NCI-H1930 (cell line): ENCODE measurements around the gene PI4KA.

ENCODE experiments used
- DNase-seq, 2 experiments: peaks; one replicate each; lab custom pipeline; 2025; lab: John Stamatoyannopoulos, UW

The PI4KA gene

GRCh38 chr22:20793748-20794649 lies 64.6 kb downstream of the PI4KA start:
- no peak for DNase-seq

DNA sequence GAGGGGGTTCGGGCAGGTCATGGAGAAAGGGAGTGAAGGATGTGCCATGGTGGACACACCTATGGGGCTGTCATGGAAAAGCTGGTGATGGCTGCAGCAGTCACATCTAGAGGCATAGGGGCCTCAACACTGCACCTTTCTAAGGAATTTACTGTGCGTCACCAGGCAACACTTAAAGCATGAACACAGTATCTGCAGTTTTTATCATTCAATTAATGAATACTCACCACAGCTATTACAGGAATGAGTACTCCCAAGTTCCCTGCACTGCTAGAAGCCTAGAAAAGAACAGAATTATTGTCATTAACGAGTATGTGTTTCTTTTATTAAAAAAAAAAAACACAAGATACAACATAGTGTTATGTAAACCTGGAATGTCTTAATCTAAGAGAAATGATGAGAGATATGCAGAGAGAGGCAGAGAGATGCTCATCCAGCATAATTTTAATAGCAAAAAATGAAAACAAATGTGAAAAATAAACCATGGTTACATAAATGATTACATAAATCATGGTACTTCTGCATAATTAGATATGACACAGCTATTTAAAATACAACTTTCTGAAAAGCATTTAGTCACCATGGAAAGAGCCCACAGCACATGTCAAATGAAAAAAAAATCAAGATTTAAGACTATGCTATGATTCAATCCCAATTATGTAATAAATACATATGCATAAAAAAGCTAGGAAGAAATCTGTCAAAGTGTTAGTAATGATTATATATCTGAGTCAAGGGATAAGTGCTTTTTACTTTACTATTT lies 65.5 kb downstream of the PI4KA start:
- DNase-seq = no peak

- DNase-seq = no peak
Measured at GRCh38 chr22:20792221-20792965, 66.2 kb downstream of the PI4KA start.

DNA sequence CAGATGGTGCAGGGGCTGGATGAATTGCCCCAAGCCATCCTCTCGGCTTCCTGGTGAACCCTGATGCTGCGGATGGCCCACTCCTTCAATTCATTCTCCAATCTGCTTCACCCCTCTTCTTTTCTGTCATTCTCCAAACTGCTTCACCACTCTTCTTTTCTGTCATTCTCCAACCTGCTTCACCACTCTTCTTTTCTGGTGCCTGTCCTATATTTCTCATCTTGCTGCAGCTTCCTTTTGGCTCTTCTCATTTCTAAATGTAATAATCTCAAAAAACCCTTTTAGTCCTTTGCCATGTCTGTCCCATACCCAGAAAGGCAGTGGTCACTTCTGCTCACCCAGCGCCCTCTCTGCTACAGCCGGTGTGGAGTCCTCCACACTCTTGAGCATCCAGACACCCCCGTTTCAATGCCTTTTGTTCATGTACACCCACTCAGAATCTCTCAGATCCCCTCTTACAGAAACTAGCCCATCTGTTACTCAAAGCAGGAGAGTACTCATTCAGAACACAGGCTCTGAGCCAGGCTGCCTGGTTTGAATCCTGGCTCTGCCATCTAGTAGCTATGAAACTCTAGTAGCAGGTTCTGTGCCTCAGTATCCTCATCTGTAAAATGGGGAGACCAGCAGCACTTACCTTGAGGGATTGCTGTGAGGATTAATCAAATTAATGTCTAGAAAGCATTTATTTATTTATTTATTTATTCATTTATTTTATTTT lies 69.8 kb downstream of the PI4KA start:
- DNase-seq = no peak

DNA sequence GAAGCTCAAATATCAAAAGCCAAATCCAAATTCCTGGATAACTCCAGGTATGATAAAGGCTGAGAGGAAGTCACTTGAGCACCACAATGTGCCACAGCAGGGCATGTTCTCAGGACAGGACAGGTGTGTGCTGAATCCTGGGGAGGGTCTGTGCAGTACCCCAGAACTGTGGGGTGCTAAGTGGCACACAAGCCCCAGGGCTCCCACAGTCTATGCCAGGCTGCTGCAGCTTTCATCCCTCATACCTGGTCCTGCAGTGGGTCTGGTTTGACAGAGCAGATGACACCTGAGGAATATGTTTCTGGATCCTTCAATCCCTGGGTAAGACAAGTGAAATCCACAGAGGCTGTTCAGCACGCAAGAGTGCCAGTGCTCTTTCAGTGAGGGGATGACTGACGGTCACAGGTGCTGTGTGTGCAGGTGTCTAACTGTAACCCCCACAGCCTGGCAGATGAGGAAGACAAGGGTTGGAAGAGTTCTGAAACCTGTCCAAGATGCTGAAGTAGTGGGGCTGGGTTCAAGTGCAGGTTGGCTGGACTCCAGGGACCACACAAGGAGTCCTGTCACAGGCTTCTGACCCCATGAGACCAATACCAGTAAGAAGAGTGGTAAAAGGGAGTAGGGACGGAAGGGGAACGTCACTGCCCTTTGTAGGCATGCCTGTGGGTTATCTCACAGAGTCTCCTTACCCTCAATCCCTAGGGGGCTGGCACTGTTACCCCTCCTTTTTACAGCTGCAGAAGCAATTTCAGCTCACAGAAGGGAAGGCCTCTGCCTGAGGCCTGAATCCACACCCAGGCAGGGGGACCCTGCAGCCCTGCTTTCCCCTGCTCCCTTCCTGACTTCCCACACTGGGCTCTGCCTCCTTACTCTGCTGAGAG lies 70.6 kb downstream of the PI4KA start:
- no peak for DNase-seq

GRCh38 chr22:20787223-20787622 lies 71.4 kb downstream of the PI4KA start:
- DNase-seq = no peak

DNA sequence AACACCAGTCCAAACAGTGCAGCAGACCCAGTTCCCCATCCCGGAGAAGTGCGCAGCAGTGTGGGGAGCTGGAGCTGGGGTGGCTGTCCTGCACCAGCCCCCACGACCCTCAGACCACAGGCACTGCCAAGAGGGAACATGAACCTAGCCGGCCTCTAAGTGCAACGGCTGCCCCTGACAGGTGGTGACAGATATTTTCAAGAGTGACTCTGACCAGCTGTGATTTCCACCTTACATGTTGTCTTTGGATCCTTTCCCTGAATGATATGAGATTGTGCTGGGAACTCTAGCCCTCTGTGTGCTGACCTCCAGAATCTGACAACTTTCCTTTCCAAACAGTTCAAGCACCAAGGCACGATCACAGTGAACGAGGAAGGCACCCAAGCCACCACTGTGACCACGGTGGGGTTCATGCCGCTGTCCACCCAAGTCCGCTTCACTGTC lies 72.1 kb downstream of the PI4KA start:
- DNase-seq = no peak

DNA sequence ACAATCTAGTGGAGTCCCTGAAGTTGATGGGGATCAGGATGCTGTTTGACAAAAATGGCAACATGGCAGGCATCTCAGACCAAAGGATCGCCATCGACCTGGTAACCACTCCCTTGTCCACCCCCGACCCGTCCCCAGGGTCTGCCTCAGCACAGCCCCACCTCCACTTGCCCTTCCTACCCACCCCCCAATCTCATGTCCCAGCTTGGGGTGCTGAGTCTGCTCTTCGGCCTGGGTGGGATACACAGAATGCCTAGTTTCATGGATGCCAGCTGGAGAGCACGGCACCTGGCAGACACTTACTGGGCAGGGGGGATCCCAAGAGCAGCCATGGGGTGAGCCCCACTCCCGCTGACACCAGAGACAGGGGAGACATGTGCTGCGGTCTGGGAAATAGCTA lies 72.6 kb downstream of the PI4KA start:
- no peak for DNase-seq

DNA sequence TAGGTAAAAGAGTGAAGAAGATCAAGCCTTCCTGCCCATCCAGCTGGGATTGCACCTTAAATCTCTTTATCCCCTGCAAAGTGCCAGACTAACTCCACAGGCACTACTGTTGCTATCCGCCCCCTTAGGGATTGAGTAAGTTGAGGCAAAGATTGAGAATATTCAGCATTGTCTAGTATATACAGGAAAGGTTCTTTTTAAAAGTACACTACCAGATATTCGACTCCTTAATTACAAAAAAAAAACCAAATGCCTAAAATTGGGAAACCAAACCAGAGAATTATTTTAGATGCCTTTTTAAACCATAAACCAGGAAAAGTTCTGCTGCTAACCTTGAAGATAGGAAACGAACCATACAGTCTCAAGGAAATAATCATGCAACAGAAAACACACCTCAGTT lies 73.2 kb downstream of the PI4KA start:
- no peak for DNase-seq

DNA sequence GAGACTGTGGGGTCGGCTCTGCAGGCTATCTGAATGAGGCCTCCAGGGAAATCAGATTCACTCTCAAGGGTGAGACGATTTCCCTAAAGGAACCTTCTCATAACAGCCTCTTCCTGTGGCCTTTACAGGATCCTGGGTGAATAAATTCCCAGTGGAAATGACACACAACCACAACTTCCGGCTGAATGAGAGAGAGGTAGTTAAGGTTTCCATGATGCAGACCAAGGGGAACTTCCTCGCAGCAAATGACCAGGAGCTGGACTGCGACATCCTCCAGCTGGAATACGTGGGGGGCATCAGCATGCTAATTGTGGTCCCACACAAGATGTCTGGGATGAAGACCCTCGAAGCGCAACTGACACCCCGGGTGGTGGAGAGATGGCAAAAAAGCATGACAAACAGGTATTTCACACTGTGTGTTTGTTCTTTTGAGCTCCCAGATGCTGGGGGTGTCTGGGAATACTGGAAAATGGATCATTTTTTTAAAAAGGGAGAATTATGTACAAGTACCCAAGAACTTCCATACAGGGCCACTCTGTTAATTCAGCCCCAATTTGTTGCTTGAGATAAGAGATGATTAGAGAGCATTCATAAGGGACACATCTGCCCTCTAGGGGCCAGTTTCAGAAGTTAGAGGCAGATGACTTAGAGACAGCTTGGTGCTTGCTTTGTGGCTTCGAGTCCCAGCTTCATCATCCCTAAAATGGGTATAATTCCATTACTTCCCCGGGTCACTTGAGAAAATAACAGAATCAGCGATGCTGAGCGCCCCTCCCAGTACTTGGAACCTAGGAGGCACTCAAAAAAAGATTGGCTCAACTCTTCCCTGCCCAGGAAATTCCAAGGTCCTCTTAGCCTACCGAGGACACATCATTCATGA lies 74.5 kb downstream of the PI4KA start:
- no peak for DNase-seq

DNA sequence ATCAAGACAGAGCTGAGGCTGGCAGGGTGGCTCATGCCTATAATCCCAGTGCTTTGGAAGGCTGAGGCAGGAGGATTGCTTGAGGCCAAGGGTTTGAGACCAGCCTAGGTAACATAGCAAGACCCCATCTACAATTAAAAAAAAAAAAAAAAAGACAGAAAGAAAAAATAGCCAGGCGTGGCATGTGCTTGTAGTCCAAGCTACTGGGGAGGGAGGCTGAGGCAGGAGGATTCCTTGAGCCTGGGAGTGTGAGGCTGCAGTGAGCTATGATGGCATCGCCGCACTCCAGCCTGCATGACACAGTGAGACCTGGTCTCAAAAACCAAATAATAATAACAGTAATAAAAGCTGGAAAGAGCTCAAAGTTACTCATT lies 75.3 kb downstream of the PI4KA start:
- no peak for DNase-seq

DNA sequence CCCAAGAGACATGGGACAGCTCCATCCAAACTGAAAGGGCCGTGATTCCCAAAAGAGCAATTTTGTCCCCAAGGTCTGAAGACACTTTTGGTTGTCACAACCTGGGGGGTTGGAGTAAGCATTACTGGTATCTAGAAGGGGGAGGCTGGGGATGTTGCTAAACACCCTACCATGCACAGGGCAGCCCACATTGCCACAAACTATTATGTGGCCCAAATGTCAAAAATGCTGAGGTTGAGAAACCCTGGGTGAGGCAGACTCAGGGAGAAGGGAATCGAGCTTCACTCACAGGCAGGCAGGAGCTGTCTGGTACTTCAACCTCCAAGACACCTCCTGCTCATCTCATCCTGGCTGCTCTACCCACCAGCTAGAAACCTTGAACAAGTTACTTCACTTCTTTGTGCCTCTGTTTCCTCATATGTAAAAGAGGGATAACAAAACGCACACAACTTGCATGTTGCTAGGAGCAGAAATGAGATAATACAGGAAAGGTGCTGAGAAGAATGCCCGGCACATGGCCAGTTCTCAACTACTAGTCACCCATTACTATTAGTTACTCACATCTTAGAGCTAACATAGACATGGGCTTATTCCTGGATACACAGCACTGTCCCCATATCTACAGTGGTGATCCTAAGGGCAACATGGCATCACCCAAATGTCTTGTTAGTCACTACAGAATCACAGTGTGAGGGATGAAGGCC lies 75.9 kb downstream of the PI4KA start:
- no peak for DNase-seq

- no peak for DNase-seq
Measured at GRCh38 chr22:20782083-20782482, 76.5 kb downstream of the PI4KA start.

GRCh38 chr22:20781272-20781990 lies 77.2 kb downstream of the PI4KA start:
- no peak for DNase-seq

GRCh38 chr22:20779818-20780158 lies 78.8 kb downstream of the PI4KA start:
- no peak for DNase-seq

DNA sequence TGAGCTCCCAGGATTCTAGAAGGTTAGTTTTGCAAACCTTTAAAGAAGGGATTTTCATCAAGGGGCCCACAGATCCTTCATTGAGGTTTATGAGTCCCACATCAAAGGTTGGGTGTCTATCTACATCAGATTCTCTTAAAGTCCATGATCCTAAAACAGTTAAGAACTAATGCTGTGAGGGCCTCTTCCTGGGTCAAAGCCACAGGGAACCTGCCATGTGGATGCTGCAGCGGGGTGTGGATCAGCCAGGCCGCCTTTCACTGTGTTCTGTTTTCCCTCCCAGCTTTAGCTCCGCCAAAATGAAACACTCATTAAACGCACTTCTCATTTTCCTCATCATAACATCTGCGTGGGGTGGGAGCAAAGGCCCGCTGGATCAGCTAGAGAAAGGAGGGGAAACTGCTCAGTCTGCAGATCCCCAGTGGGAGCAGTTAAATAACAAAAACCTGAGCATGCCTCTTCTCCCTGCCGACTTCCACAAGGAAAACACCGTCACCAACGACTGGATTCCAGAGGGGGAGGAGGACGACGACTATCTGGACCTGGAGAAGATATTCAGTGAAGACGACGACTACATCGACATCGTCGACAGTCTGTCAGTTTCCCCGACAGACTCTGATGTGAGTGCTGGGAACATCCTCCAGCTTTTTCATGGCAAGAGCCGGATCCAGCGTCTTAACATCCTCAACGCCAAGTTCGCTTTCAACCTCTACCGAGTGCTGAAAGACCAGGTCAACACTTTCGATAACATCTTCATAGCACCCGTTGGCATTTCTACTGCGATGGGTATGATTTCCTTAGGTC lies 79.4 kb downstream of the PI4KA start:
- no peak for DNase-seq

GRCh38 chr22:20777420-20778177 lies 81.0 kb downstream of the PI4KA start:
- DNase-seq = no peak
